ENCODE data around the gene GTPBP6. TPM values are rescaled to one million over a fixed set of nuclear protein-coding genes. Genes with fewer than 3 reads are reported as not detected.
"Not testable (repeated sequence)": the region's sequence is repeated elsewhere in the genome, so short reads cannot be mapped to it uniquely, and the experiment has no call there.

Gene GTPBP6
- total and polyA plus RNA-seq, 2 experiments from 2014 or later, result 40.7 to 69.2 TPM

GRCh38 chrX:308821-309520, 9.6 kb downstream of the GTPBP6 start:
- no peak overlapping the region for H3K4me2 ChIP-seq
- no peak overlapping the region for H3K27ac ChIP-seq
- no peak for DNase-seq (ENCODE audit: low spot score)
- H3K4me1 ChIP-seq (ENCODE audit: insufficient read depth), result no peaks in the 10 kb centered on the region
- H4K20me1 ChIP-seq (ENCODE audit: insufficient read depth, poor library complexity, severe bottlenecking), result no peaks in the 10 kb centered on the region
- no peaks in the 10 kb centered on the region for H3K27me3 ChIP-seq
- no peak overlapping the region for H2AFZ ChIP-seq
- TF ChIP-seq EZH2 (IDR thresholded peaks at IDR 0.05; ENCODE audit: borderline replicate concordance), result no peak
- TF ChIP-seq CTCF (IDR thresholded peaks at IDR 0.05; ENCODE audit: poor library complexity), result no peak
- TF ChIP-seq EZH2phosphoT487 (IDR thresholded peaks at IDR 0.05; ENCODE audit: low read depth, severe bottlenecking, unreplicated experiment), result no peak
- H3K79me2 ChIP-seq, result no peaks in the 10 kb centered on the region
- no peaks in the 10 kb centered on the region for H3K9me2 ChIP-seq (replicated peaks; ENCODE audit: insufficient read depth)
- H3K9me3 ChIP-seq (ENCODE audit: low read depth), result no peaks in the 10 kb centered on the region
- no peak overlapping the region for H3K4me3 ChIP-seq
- no peaks in the 10 kb centered on the region for H3K36me3 ChIP-seq (replicated peaks; ENCODE audit: insufficient read depth, low read depth)
- WGBS (ENCODE audit: low lambda C conversion rate, missing lambda C conversion rate), result 94% methylated on average over 30 of the region's 30 CpGs

- Histone ChIP-seq H3K36me3 (replicated peaks; ENCODE audit: insufficient read depth, low read depth) (no peaks in the 10 kb centered on the region), H3K4me3 (no peak overlapping the region), H3K27me3 (no peaks in the 10 kb centered on the region), H3K9me2 (replicated peaks; ENCODE audit: insufficient read depth) (no peaks in the 10 kb centered on the region), H3K4me1 (ENCODE audit: insufficient read depth) (no peaks in the 10 kb centered on the region), H3K4me2 (no peak overlapping the region), H3K27ac (no peak overlapping the region), H2AFZ (no peak overlapping the region), H4K20me1 (ENCODE audit: insufficient read depth, poor library complexity, severe bottlenecking) (no peaks in the 10 kb centered on the region), H3K79me2 (no peaks in the 10 kb centered on the region), H3K9me3 (ENCODE audit: low read depth) (no peaks in the 10 kb centered on the region)
- DNase-seq (ENCODE audit: low spot score), result no peak
- no peak for TF ChIP-seq CTCF (IDR thresholded peaks at IDR 0.05; ENCODE audit: poor library complexity)
- no peak for TF ChIP-seq EZH2 (IDR thresholded peaks at IDR 0.05; ENCODE audit: borderline replicate concordance)
- no peak for TF ChIP-seq EZH2phosphoT487 (IDR thresholded peaks at IDR 0.05; ENCODE audit: low read depth, severe bottlenecking, unreplicated experiment)
- WGBS (ENCODE audit: low lambda C conversion rate, missing lambda C conversion rate), result 97% methylated on average over 49 of the region's 58 CpGs
Measured at GRCh38 chrX:307261-308111, 11.1 kb downstream of the GTPBP6 start.

GRCh38 chrX:306614-307251, 11.9 kb downstream of the GTPBP6 start:
- not testable (repeated sequence) for DNase-seq (ENCODE audit: low spot score); H2AFZ ChIP-seq; H3K4me2 ChIP-seq; H3K36me3 ChIP-seq (replicated peaks; ENCODE audit: insufficient read depth, low read depth); H3K79me2 ChIP-seq; H4K20me1 ChIP-seq (ENCODE audit: insufficient read depth, poor library complexity, severe bottlenecking); H3K27ac ChIP-seq; H3K9me2 ChIP-seq (replicated peaks; ENCODE audit: insufficient read depth); H3K4me1 ChIP-seq (ENCODE audit: insufficient read depth); H3K9me3 ChIP-seq (ENCODE audit: low read depth); H3K27me3 ChIP-seq; H3K4me3 ChIP-seq
- WGBS (ENCODE audit: low lambda C conversion rate, missing lambda C conversion rate), result 100% methylated on average over 3 of the region's 3 CpGs

- H2AFZ ChIP-seq; H3K27me3 ChIP-seq; H4K20me1 ChIP-seq (ENCODE audit: insufficient read depth, poor library complexity, severe bottlenecking); DNase-seq (ENCODE audit: low spot score); H3K4me2 ChIP-seq; H3K9me2 ChIP-seq (replicated peaks; ENCODE audit: insufficient read depth); H3K9me3 ChIP-seq (ENCODE audit: low read depth); H3K4me1 ChIP-seq (ENCODE audit: insufficient read depth); H3K36me3 ChIP-seq (replicated peaks; ENCODE audit: insufficient read depth, low read depth); H3K79me2 ChIP-seq; H3K27ac ChIP-seq; H3K4me3 ChIP-seq: not testable (repeated sequence)
- over 99% methylated on average over 12 of the region's 12 CpGs for WGBS (ENCODE audit: low lambda C conversion rate, missing lambda C conversion rate)
Measured at GRCh38 chrX:305781-306613, 12.6 kb downstream of the GTPBP6 start.

Data from hepatocyte (in vitro differentiated cells).